Embryonic facial prominence (tissue), 1 donor: ENCODE data around the gene C11orf71.

ENCODE experiments used
- DNase-seq: peaks from one replicate; pipeline ENCODE4 v3.0.0-alpha.2; 2016; ENCODE audit errors: extremely low spot score

The C11orf71 gene, protein sequence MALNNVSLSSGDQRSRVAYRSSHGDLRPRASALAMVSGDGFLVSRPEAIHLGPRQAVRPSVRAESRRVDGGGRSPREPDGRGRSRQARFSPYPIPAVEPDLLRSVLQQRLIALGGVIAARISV

DNA sequence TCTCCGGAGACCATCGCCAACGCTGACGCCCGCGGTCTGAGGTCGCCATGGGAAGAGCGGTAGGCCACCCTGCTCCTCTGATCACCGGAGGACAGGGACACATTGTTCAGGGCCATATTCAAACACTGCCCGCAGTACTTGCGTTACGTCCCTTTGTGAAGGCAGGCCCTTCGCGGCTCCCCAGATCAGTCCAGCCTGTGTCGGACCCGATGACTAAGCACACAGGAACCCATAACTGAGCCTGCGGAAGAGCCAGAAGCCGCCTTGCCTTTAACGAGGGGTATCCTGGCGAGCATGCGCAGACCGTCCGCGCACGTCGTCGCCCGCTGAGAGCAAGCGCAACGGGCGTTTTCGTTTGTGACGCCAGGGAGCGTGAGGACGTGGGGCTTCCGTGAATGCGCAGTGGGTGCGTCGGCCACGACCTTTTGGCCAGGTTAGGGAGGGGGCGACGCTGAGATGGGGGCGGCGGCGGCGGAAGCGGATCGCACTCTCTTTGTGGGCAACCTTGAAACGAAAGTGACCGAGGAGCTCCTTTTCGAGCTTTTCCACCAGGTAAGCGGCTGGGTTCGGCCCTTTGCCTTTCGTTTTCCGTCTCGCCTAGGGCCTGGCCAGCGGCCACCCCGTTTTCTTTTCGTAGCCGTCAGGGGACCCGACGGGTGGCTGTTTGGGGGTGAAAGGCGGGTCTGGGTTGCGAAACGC is at the start of gene C11orf71, which contains the start of gene RBM7:
Gene C11orf71, minus strand, starts transcription at position 296 of the 699 bp plus-strand sequence. Its CDS starts 180 bp downstream, at position 116.
Gene RBM7, plus strand, starts transcription at position 451 of the 699 bp plus-strand sequence. Its CDS starts 6 bp downstream, at position 457.
- DNase-seq: peak; percentile 91

DNA sequence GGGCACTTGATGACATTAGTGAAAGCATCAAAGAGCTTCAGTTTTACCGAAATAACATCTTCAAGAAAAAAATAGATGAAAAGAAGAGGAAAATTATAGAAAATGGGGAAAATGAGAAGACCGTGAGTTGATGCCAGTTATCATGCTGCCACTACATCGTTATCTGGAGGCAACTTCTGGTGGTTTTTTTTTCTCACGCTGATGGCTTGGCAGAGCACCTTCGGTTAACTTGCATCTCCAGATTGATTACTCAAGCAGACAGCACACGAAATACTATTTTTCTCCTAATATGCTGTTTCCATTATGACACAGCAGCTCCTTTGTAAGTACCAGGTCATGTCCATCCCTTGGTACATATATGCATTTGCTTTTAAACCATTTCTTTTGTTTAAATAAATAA is 49.5 kb upstream of the C11orf71 start:
- DNase-seq: no peak

DNA sequence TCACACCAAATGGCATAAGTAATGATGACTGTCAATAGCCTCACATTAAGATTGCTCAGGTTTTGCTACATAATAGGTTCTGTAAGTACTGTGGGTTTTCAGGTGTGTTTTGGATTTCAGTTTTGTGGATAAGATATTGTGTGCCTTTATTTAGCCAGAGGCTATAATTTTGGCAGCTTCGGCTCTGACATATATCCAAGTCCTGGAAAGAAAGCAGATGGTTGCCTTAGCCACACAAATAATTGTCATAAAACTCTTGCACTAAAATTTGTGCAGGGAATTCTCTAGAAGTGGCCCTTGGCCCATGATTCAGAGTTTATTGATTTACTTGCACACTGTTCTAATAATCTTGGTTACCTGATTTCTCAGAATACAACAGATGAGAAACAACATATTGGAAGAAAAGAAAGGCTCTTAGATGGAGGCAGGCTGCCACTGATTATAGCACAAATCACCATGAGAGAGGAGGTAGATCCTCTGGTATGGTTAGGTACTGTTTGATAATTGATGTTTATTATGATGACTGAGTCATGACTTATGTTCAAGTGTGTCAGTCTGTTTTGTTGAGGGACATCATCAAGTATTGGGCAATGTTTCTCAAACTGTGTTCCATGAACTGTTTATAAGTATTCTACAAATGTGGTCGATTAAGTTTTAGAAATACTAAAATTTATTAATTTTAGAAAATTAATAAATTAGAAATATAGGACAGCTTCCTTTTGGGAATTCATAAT is 48.6 kb upstream of the C11orf71 start:
- DNase-seq: no peak

DNA sequence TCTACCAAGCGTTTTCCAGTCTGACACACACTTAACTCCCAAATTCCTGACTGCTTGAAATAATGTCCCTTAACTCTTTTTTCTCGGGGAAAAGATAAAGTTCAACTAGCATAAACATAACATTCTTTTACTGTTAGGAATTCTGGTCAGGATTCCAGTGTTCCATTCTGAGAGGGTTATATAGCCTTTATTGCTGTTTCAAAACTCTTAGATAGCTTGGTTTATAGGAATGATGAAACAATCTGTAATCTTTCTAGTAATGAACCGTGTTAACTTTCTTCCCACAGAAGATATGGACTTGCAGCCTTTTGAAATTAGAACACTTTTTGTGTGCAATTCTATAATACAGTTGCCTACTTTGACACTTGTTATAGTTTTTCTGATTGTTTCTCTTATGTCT is 47.6 kb upstream of the C11orf71 start:
- no peak for DNase-seq

DNA sequence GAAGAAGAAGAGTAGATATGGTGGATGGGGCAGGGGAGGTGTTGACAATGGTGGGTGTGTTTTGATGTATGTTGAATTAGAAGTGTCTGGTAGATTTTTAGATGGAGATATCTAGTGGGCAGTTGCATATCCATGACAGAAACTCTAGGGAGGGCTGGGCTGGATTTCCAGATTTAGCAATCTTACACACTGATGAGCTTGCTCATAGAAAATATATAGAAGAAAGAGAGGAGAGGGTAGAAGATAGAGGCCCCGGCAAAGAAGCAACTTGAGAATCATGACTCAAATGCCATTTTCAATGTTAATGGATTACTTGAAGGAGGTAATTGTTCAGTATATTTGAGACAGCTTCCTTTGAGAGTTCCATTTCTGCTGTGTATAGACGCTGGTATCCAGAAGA is 47.1 kb upstream of the C11orf71 start:
- DNase-seq: no peak

DNA sequence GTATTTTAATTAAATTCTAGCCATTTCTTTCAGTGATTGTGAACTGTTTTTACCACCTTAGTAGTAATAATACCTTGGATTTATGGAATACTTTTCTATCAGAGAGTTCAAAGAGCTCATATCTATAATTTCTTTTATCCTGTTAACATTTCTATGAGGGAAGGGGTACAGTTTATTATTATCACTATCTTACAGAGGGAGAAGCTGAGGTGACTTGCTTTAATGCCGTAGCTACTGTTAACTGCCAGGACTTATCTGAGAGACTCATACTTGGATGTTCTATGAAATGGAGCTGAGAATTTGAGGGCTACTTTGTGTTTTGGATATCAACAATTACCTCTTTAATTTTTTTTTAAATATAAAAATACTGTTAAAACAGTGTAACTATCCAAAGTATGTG is 42.2 kb upstream of the C11orf71 start:
- no peak for DNase-seq

DNA sequence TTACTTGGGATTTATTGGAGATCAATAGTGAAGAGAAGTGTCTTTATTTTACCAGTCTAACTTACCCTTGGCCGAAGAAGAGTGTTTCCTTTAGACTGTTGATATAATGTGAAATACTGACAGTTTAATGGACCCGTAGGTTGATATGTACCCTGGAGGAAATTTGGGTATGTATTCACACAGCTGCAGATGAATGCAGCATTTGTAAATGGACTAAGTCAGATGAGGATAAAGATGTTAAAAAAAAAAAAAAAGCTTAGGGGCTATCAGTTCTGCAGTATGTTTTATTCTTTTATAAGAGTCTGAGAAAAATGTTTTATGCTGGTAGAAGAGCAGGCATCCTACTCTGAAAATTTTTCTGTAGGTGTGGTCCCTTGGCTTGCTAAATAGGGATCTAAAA is 41.6 kb upstream of the C11orf71 start:
- DNase-seq: no peak

DNA sequence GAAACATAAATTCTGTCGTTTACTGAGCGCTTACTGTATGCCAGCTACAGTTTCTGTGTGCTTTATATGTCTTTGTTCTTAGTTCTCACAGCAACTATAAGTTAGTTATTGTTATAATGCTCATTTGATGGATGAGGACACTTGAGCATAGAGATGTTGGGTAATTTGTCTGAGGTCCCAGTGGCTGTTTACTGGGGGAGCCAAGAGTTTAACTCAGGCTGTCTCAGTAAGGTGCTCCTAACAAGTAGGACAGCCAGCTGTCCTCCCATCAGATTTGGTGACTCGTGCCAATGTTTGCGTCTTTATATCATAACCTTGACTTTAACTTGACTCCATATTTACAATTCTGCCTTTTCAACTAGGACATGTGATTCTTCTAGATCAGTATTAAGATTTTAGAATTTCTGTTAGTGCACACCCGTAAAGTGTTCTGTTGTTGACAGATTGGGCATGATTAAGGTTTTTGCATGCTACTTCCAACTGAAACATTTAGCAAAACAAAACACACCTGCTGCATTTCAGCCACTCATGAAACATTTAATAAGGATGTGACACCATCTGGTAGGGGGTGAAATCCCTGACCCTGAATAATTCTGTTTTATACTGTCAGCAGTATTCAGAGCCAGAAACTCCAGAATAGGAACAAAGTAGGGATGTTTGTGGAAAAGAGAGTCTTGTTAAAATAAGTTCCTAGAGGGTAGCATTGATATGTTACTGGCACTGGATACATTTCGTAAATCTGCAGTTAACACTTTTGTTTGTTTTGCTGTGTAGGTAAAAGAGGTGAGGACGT is 40.9 kb upstream of the C11orf71 start:
- no peak for DNase-seq

DNA sequence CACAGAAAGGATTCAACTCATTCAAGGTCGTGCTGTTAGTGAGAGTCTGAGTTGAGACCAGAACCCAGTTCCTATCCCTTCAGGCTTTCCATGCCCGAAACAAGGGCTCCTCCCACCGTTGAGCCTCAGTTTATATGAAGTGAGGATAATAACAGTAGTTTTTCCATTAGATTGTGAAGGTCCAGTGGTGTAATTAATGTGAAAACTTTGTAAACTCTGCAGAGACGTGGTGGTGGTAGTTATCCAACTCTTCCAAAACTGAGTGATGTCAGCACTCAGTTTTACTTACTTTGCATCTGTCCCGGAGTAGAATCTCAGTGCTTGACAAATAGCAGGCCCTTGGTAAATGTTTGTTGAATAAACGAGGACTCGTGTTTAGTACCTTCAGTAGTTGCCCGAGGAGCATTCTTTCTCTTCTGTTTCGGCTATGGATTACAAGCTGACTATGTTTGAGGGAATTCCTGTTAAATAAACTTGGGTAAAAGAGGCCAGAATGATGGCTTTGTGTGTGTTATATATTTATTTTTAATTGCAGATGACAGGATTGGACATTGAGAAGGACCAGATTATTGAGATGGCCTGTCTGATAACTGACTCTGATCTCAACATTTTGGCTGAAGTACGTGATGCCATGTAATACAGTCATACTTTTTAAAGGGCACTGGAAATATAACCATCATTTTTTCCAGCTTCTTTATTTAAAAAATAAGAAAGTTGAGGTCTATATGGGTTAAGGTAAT is 40.0 kb upstream of the C11orf71 start:
- DNase-seq: no peak

DNA sequence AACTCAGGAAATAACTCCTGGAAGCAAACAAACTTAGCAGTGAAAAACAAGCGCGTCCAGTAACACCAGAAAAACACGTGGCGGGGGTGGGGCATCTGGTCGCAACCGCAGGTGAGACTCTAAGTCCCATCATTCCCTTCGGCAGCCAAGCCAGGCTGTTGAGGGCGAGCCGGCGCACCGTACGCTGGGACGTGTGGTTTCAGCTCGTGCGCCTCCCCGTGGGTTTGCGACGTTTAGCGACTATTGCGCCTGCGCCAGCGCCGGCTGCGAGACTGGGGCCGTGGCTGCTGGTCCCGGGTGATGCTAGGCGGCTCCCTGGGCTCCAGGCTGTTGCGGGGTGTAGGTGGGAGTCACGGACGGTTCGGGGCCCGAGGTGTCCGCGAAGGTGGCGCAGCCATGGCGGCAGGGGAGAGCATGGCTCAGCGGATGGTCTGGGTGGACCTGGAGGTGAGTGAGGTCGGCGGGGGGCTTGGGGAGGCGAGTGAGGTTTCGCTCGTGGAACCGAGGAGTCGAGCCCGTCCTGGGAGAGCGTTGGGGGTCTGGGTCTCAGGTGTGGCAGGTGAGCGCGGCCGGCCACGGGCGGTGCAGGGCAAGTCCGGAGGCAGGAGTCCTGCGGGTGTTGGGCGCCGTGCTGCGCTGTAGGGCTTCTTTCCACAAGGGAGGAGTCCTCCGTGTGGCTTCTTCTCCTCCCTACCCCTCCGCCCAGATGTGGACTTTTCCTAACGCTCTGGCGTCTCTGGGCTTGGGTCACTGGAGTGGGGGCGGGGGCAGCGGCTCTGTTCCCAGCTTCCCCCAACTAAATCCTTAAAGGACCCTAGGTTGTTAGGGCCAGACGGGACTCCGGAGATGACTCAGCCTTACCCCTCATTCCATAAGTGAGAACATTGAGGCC is 39.2 kb upstream of the C11orf71 start, which contains the start of gene REXO2:
Gene REXO2, plus strand, starts transcription at position 239 of the 892 bp plus-strand sequence. Its CDS starts 62 bp downstream, at position 301.
- DNase-seq: peak; percentile 93

DNA sequence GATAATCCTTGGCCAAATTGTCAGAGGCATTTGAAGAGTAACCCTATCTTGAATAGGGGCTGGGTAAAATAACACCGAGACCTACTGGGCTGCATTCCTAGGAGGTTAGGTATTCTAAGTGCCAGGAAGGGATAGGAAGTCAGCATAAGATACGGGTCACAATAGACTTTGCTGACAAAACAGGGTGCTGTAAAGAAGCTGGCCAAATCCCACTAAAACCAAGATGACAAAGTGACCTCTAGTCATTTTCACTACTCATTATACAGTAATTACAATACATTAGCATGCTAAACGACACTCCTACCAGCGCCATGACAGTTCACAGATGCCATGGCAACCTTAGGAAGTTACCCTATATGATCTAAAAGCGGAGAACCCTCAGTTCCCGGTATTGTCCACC is 38.0 kb upstream of the C11orf71 start:
- no peak for DNase-seq

DNA sequence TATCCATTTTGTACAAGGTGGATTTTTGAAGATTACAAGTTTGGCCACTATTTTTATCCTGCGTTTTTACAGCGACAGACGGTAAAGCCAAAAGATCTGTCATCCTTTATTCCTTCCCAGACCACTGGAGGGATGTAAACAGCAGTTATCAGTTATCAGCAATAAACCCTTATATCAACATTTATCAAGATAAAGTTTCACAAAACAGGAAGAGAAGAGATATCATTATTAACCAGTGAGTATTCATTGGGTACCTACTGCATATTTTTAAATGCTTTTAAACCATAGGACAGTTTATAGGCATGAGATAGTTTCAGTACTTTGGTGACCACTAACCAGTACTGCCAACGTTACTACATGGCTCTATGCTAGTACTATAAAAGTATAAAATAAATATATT is 33.1 kb upstream of the C11orf71 start:
- no peak for DNase-seq

DNA sequence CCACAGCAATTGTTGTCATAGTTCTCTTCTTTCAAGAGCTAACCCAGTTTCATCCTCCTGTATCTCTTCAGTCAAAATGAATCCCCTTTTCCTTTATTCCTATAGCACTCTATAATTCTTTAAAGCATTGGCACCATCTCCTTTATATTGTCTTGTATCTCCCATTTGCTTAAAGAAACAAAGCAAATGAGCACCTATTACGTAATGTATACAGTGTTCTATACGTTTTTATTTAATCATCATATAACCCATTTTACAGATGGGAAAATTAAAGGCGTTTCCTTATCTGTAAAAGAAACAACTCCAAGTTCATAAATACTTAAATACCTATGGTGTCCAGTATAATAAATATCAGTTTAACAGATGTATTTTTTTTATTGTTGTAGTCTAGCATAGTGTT is 32.6 kb upstream of the C11orf71 start:
- no peak for DNase-seq

DNA sequence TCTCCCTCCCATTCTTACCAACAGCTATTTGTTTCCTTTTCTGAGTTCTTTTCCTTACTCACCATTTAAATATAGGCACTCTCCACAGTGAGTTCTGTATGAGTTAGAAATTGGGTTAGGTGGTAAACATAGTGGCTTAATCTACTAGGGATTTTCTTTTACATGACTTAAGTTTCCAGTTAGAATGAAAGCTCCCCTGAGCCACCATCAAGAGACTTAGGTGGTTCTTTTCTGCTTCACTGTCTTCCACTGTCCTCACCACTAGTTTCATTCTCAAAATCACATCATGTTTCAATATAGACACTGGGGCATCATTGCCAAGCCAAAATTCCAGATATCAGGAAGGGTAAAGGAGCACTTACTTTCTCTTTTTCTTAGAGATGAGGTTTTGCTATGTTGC is 30.0 kb upstream of the C11orf71 start:
- no peak for DNase-seq

DNA sequence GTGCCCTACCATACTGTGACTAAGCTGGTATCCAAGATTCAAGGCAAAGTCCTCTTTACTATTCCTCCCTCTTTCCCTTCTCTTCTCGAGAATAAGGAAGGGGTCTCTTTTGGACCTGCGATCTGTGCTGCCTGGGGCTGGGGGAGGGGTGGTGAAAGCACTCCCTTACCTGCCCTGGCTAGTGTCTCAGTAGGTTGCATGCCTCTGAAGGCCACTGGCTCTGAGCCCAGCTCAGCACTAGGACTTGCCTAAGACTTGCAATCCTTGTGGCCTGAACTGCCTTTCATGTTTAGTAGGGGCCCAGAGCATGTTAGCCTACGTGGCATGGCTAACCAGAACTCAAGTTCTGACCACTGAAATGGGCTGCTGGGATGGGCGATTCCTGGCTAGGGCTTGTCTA is 26.0 kb upstream of the C11orf71 start:
- DNase-seq: no peak

DNA sequence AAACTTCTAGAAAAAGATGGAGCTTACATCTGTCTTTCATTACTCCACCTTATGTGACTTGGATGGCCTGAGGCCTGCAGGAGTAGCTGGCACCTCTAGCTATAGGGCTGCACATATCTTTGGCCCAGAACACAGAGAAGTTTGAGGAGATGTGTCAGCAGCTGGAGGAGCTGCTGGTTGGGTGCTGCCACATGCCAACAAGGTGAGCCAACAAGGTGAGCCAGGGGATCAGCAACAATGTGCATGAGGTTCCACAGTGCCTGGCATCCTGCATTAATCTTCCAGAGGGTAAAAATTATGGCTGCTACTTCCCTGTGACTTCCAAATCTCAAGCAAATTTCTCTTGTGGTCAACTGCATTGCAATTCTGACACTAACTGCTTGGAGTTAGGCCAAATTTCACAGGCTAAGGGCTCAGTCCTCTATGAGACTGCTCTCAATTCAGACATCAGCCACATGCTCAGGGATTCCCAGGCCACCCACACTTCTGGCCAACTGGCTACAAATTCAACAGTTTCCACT is 16.2 kb upstream of the C11orf71 start:
- DNase-seq: no peak

DNA sequence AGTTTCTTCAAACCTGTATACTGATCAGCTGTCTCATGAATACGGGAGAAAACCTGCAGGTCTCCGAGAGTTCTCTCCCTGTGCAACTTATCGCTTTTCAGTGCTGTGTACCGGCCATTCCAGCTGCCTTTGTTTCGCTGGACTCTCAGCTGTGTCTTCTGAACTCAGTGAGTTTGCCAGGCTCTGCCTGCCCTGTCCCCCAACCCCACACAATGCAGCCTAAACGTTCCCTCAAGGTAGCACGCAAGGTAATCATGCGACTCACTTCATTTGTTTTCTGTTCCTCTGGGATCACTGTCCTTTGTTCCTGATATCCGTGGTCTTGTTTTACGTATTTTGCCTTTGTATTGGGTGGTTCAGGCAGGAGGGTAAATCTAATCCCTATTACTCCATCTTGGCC is 13.6 kb upstream of the C11orf71 start:
- no peak for DNase-seq

DNA sequence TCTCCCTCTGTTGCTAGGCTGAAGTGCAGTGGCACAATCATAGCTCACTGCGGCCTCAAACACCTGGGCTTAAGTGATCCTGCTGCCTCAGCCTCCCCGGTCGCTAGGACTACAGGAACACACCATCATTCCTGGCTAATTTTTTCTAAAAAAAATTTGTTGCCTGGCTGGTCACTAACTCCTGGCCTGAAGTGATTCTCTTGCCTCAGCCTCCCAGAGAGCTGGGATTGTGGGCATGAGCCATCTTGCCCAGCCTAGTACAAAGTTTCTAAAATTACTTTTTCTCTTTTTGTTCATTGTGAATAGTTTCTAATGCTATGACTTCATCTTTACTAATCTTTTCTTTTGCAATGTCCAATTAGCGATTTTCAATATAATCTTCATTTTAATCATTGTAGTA is 12.6 kb upstream of the C11orf71 start:
- no peak for DNase-seq

DNA sequence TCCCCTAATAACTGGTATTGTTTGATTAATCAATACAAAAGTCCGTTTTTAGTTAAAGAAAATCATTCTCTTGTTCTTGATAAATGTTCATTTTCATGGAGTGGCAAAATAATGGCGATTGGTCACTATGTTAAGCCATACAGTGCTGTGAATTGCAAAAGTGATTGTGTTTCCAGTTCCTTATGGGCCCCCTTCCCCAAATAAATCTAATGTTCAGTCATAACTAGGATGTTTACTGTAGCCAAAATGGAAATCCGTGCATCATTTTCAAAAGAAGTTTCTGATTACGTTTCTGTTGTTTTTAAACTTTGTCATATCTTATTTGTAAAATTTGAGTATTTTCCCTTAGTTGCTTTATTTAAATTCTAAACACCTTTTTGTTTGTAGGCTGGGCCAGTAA is 1.0 kb upstream of the C11orf71 start:
- DNase-seq: no peak

DNA sequence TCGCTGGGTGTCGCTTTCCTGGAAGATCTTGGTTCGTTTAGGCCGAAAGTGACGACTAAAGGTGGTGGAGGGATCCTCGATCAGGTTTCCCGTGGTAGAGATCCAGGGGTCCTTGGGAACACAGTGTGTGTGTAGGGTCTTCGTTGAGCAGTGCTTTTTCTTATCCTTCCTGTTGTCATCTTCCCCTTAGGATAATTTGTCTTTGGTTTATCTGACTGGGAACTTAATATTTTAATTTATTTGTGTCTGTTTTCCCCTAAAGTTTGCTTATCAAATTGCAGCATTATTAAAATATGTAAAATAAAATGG is 558 bp upstream of the C11orf71 start:
- peak; percentile 45 for DNase-seq
